ENCODE data around the gene WDR27. TPM values are rescaled to one million over a fixed set of nuclear protein-coding genes. Genes with fewer than 3 reads are reported as not detected.

Gene WDR27
- total and polyA plus RNA-seq, 2 donors = 15.9 to 54.5 TPM

- Histone ChIP-seq H3K36me3 (ENCODE audit: insufficient read depth) (peaks cover 3% of the 10 kb centered on the region), H3K27ac (ENCODE audit: low read depth) (no peak overlapping the region), H3K4me3 (ENCODE audit: low read depth, low read length) (no peak overlapping the region), H3K4me1 (ENCODE audit: insufficient read depth) (no peaks in the 10 kb centered on the region)
- DNase-seq (ENCODE audit: extremely low spot score) = no peak
- 87% methylated on average over 9 of the region's 9 CpGs for WGBS
Observed at GRCh38 chr6:169665289-169665688, 36.5 kb downstream of the WDR27 start.

- Histone ChIP-seq H3K36me3 (ENCODE audit: insufficient read depth) (peaks cover 3% of the 10 kb centered on the region), H3K4me1 (ENCODE audit: insufficient read depth) (no peaks in the 10 kb centered on the region), H3K27ac (ENCODE audit: low read depth) (no peak overlapping the region), H3K4me3 (ENCODE audit: low read depth, low read length) (no peak overlapping the region)
- DNase-seq (ENCODE audit: extremely low spot score) = no peak
- WGBS = 96% methylated on average over 14 of the region's 14 CpGs
Observed at GRCh38 chr6:169664227-169664626, 37.6 kb downstream of the WDR27 start.

- no peak for DNase-seq (ENCODE audit: extremely low spot score)
Observed at GRCh38 chr6:169663468-169663867, 38.4 kb downstream of the WDR27 start.

GRCh38 chr6:169661391-169661756 lies 40.5 kb downstream of the WDR27 start:
- H3K4me1 ChIP-seq (ENCODE audit: insufficient read depth) = no peaks in the 10 kb centered on the region

More at GRCh38 chr6:169663468-169663867, 38.4 kb downstream of the WDR27 start:
- no peaks in the 10 kb centered on the region for H3K4me1 ChIP-seq (ENCODE audit: insufficient read depth)
- peaks cover 3% of the 10 kb centered on the region for H3K36me3 ChIP-seq (ENCODE audit: insufficient read depth)
- no peak overlapping the region for H3K4me3 ChIP-seq (ENCODE audit: low read depth, low read length)
- no peak overlapping the region for H3K27ac ChIP-seq (ENCODE audit: low read depth)
- 83% methylated on average over 8 of the region's 8 CpGs for WGBS

GRCh38 chr6:169660751-169661390 lies 41.0 kb downstream of the WDR27 start:
- H3K36me3 ChIP-seq (ENCODE audit: insufficient read depth) = no peaks in the 10 kb centered on the region
- 94% methylated on average over 26 of the region's 26 CpGs for WGBS

More at GRCh38 chr6:169661391-169661756, 40.5 kb downstream of the WDR27 start:
- DNase-seq (ENCODE audit: extremely low spot score) = no peak
- H3K4me3 ChIP-seq (ENCODE audit: low read depth, low read length) = no peak overlapping the region
- WGBS = 95% methylated on average over 7 of the region's 7 CpGs
- no peak overlapping the region for H3K27ac ChIP-seq (ENCODE audit: low read depth)
- no peaks in the 10 kb centered on the region for H3K36me3 ChIP-seq (ENCODE audit: insufficient read depth)

DNA sequence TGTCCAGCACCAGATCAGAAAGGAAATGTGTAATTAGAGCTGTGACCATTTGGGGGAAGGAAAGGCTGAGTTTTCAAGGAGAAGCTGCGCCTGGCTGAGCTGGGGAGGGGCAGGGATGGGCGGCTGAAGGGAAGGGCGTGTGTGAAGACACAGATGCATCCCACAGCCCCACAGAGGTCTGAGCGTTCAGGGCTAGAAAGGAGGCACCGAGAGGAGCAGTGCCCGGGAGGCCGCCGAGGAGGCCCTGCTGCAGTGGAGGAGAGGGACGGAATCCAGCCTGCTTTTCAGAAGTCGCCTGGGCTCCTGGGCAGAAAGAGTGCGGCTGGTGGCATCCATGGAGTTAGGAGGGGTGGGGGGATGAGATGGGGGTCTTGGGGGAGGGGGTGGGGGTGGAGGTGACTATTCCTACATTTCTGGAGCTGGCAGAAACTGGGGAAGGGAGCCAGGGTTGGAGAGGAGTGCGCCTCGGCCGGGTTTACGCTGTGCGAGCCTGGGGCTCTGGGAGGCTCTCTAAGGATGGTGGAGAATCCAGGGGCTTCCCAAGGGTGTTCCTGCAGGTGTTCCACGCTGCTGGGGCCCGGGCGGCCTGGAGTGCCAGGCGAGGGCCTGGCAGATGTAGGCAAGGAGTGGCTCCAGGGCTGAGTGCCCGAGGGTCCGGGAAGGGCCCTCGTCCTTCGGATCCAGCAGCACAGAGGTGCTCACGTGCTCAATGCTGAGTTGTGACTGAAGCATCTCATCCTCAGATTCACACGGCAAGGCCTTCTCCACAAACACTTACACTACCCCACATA lies 41.8 kb downstream of the WDR27 start:
- no peak for DNase-seq (ENCODE audit: extremely low spot score)
- H3K4me3 ChIP-seq (ENCODE audit: low read depth, low read length) = no peak overlapping the region
- no peaks in the 10 kb centered on the region for H3K4me1 ChIP-seq (ENCODE audit: insufficient read depth)
- no peaks in the 10 kb centered on the region for H3K36me3 ChIP-seq (ENCODE audit: insufficient read depth)
- H3K27ac ChIP-seq (ENCODE audit: low read depth) = no peak overlapping the region
- WGBS = 97% methylated on average over 26 of the region's 26 CpGs

More at GRCh38 chr6:169660751-169661390, 41.0 kb downstream of the WDR27 start:
- Histone ChIP-seq H3K4me3 (ENCODE audit: low read depth, low read length) (no peak overlapping the region), H3K4me1 (ENCODE audit: insufficient read depth) (no peaks in the 10 kb centered on the region), H3K27ac (ENCODE audit: low read depth) (no peak overlapping the region)
- DNase-seq (ENCODE audit: extremely low spot score) = no peak

GRCh38 chr6:169657284-169657610 lies 44.6 kb downstream of the WDR27 start:
- H3K4me3 ChIP-seq (ENCODE audit: low read depth, low read length) = no peak overlapping the region
- WGBS = 83% methylated on average over 13 of the region's 13 CpGs
- no peak overlapping the region for H3K27ac ChIP-seq (ENCODE audit: low read depth)
- DNase-seq (ENCODE audit: extremely low spot score) = no peak
- H3K4me1 ChIP-seq (ENCODE audit: insufficient read depth) = no peaks in the 10 kb centered on the region
- no peaks in the 10 kb centered on the region for H3K36me3 ChIP-seq (ENCODE audit: insufficient read depth)

DNA sequence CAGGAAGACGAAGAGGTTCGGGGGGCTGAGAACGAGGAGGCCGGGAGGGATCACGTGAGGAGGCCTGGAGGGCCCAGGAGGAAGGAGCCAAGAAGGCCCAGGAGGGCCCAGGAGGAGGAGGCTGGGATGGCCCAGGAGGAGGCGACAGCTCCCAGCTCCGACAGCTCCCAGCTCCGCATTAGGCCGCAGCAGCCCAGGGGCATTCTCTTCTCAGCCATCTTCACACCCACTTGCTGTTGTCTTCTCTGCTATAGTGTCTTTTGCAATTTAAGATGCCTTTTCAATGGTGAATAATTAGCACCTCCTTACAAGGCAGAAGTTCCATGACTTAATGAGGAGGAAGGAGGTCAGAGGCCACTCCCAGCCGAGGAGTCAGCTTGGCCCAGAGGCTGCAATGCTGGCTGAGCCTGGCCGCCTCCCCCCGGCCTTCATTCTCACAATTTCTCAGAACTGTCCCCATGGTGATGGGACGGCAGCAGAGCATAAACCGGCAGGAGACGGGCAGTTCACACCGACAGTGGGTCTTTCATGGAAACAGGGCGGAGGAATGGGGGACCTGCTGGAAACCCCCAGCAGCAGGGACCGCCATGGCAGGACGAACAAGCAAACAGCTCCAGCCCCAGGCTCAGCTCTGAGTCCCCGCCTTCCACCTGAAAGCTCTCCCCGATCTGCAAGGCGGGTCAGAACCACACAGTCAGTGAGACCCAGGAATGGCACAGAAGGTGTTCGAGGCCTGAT lies 45.1 kb downstream of the WDR27 start:
- 93% methylated on average over 23 of the region's 23 CpGs for WGBS
- H3K4me3 ChIP-seq (ENCODE audit: low read depth, low read length) = no peak overlapping the region
- H3K4me1 ChIP-seq (ENCODE audit: insufficient read depth) = no peaks in the 10 kb centered on the region
- no peak overlapping the region for H3K27ac ChIP-seq (ENCODE audit: low read depth)
- DNase-seq (ENCODE audit: extremely low spot score) = no peak
- H3K36me3 ChIP-seq (ENCODE audit: insufficient read depth) = no peaks in the 10 kb centered on the region

GRCh38 chr6:169654598-169655391 lies 47.0 kb downstream of the WDR27 start:
- WGBS = 47% methylated on average over 46 of the region's 46 CpGs
- DNase-seq (ENCODE audit: extremely low spot score) = peak; percentile 40
- Histone ChIP-seq H3K4me1 (ENCODE audit: insufficient read depth) (no peaks in the 10 kb centered on the region), H3K4me3 (ENCODE audit: low read depth, low read length) (peak overlapping the region; percentile 11), H3K27ac (ENCODE audit: low read depth) (no peak overlapping the region), H3K36me3 (ENCODE audit: insufficient read depth) (no peaks in the 10 kb centered on the region)

GRCh38 chr6:169653691-169654090 lies 48.1 kb downstream of the WDR27 start:
- no peak for DNase-seq (ENCODE audit: extremely low spot score)
- no peaks in the 10 kb centered on the region for H3K36me3 ChIP-seq (ENCODE audit: insufficient read depth)
- WGBS = 73% methylated on average over 6 of the region's 6 CpGs
- H3K27ac ChIP-seq (ENCODE audit: low read depth) = no peak overlapping the region
- no peaks in the 10 kb centered on the region for H3K4me1 ChIP-seq (ENCODE audit: insufficient read depth)
- no peak overlapping the region for H3K4me3 ChIP-seq (ENCODE audit: low read depth, low read length)

DNA sequence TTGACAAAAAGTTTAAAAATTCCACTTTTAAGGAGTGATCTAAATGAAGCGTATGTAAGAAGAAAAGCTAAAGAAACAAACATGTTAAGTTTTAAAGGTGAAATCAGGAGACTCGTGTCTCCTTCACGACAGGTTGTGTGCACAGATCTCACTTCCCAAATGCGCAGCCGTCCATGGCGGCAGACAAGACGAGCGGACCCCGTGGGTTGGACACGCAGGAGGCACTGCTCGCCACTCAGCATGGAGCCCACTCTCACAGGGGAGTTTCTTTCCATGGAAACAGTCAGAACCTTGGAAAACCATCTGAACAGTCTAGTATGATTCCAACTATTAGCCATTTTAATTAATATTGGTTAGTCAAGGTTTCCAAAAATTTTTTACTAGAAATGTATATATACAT lies 48.9 kb downstream of the WDR27 start:
- H3K4me3 ChIP-seq (ENCODE audit: low read depth, low read length) = no peak overlapping the region
- no peaks in the 10 kb centered on the region for H3K4me1 ChIP-seq (ENCODE audit: insufficient read depth)
- WGBS = 96% methylated on average over 11 of the region's 11 CpGs
- no peak for DNase-seq (ENCODE audit: extremely low spot score)
- H3K27ac ChIP-seq (ENCODE audit: low read depth) = no peak overlapping the region
- no peaks in the 10 kb centered on the region for H3K36me3 ChIP-seq (ENCODE audit: insufficient read depth)

GRCh38 chr6:169651498-169651897 lies 50.3 kb downstream of the WDR27 start:
- 85% methylated on average over 12 of the region's 12 CpGs for WGBS
- no peak for DNase-seq (ENCODE audit: extremely low spot score)
- Histone ChIP-seq H3K36me3 (ENCODE audit: insufficient read depth) (no peaks in the 10 kb centered on the region), H3K27ac (ENCODE audit: low read depth) (no peak overlapping the region), H3K4me3 (ENCODE audit: low read depth, low read length) (no peak overlapping the region), H3K4me1 (ENCODE audit: insufficient read depth) (no peaks in the 10 kb centered on the region)

- Histone ChIP-seq H3K4me3 (ENCODE audit: low read depth, low read length) (no peak overlapping the region), H3K36me3 (ENCODE audit: insufficient read depth) (no peaks in the 10 kb centered on the region), H3K27ac (ENCODE audit: low read depth) (no peak overlapping the region), H3K4me1 (ENCODE audit: insufficient read depth) (no peaks in the 10 kb centered on the region)
- WGBS = 81% methylated on average over 6 of the region's 6 CpGs
- DNase-seq (ENCODE audit: extremely low spot score) = no peak
Observed at GRCh38 chr6:169650959-169651292, 50.9 kb downstream of the WDR27 start.
